GM21367 (cell line): ENCODE results near the gene CDH12.
"Not testable (repeated sequence)": the region's sequence is repeated elsewhere in the genome, so short reads cannot be mapped to it uniquely, and the experiment has no call there.

Experiments
- ATAC-seq: cut with Tn5 transposase; IDR thresholded peaks from one replicate; pipeline ENCODE4 v1.9.1; 2021; ENCODE audit not compliant: unreplicated experiment

The CDH12 gene

DNA sequence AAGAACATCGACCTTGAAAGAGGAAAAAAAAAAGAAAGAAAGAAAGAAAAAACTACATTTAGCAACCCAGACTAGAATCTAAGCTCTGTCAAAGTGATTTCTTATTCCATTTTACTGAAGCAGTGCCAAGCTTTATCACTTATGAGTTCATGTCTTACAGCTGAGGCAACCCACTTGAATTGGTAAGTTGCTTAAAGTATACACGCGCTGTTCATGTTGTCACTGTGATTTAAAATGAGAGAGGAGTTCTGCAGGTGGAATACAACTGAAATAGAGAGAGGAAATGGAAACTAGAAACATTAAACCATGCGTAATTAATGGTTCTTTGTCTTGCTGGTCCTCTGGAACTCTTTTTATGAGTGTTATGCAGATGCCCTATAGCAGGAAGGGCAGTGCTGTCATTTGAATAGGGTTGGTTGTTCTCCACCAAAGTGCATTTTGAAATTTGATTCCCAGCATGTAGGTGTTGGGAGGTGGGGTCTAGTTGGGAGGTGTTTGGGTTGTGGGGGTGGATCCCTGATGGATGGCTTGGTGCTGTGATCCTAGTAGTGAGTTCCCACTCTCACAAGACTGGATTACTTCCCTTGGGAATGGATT is 665.4 kb downstream of the CDH12 start:
- not testable (repeated sequence) for ATAC-seq

DNA sequence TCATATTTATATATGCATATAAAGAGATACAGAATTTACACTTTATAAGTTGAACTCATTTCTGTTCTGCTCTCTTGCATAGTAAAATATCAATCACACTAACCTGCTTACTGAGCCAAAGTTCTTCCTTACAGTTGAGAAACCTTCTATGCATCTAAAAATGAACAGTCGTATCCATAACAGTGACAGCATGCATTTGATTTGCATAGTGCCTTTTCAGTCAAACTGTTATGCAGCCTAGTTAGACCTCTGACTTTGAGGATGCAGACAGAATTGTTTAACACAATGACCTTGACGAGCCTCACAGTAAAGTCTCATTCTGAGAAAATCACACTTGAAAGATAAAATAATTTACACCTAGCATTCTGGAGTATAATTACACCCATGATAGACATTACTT is 683.9 kb downstream of the CDH12 start:
- ATAC-seq = not testable (repeated sequence)

DNA sequence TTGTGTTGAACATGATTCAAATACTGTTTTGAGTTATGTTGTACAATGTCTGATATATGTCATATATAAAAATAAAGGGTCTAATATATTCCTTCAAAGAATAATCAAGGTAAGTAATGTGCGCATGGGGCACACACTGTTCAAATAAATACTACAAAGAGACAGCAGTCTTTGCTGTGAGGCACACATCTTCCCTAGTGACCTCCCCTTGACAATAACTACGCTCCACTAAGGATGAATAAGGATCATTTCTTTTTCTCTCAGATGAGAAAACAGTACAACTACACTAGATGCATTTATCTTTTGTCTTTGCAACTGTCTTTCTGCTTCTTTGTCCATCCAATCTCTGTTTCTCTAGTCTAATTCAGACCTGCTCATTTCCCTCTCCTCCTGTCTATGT is 684.4 kb downstream of the CDH12 start:
- ATAC-seq = not testable (repeated sequence)

DNA sequence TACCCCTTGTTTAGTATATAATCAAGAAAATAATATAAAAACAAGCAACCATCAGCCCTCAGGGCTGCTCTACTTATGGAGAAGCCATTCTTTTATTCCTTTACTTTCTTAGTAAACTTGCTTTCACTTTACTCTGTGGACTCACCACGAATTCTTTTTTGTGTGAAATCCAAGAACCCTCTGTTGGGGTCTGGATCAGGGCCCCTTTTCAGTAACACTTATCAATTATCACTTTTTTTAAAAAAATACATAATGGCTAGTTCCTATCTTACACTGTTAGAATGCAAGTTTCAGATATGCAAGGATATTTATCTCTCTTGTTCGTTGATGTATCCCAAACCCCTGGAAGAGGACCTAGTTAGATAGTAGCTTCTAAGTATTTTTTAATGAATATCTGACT is 687.2 kb downstream of the CDH12 start:
- not testable (repeated sequence) for ATAC-seq

DNA sequence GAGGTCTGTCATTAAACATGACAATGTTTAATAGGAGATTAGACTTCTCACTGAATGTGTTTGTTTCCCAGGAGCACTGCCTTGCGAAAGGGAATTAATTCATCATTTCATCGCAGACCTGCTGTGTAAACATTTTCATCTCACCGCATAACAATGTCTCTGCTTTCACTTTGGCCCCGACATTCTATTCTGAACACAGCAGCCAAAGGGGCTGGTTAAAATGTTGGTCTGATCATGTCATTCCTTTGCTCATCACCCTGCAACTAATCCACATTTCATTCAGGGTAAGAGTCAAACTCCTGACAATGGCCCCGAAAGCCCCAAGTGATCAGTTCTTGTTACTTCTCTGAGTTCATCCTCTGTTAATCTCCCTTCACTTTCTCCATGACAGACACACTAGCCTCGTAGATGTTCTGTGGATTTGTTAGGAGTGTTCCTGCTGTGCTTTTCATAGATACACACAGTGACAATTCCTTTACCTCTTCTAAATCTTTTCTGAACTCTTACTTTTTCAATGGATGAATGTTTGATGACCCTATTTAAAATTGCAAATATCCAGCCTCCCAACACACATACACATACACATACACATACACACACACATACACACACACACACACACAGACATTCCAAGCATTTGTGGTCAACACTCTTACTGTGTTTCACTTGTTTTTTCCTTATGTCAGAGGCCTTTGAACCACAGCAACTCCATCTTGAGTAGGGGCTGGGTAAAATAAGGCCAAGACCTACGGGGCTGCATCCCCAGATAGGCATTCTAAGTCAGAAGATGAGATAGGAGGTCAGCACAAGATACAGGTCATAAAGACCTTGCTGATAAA is 688.0 kb downstream of the CDH12 start:
- ATAC-seq = not testable (repeated sequence)

DNA sequence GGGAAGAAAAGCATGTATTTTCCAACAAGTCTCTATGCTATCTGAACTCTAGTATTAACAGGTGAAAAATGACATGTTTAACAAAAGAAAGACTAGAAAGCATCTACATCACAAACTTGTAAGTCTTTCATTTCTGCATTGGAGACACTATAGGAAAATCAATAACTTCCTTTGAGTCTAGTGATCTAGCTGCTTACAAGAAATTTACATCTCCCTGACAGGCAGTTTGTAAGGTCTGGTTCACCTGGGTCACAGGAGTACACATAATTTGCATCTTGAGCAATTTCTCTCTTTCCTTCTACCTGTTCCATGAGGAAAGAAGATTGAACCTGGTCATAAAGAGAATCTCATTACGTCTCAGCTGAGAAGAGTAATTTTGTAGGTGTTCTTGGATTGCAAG is 696.2 kb downstream of the CDH12 start:
- not testable (repeated sequence) for ATAC-seq

DNA sequence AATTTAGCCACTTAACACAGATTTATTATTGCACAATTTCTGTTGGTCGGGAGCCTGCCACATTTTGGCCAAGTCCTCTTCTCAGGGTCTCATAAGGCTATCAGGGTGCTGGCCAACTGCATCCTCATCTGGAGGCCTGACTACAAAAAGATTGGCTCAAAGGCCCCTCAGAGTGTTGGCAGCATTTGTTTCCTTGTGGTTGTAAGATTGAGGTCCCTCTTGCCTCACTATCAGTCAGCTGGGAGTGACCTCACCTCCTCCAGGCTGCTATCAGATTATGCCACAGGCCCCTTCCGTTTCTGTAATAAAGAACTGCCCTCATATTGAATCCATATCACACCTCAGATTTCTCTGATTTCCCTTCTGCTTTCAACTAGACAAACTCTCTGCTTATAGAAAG is 698.4 kb downstream of the CDH12 start:
- ATAC-seq = not testable (repeated sequence)

DNA sequence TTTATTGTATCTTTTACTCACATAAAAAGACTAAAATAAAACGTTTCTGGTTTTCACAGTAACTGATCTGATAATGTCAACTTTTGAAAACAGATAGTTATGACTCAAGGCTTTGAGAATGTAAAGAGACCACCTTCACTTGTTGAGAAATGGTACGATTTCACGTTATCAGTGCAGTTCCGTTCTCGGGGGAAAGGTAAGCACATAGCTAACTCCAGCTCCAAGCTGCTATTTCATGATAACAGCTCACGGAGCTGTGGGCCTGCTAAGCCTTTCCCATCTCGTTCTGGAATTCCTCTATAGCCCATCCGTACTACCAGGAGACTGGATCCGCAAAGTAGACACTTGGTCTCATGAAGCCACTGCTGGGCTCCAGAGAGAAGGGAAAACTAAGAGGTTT is 701.3 kb downstream of the CDH12 start:
- ATAC-seq = not testable (repeated sequence)

DNA sequence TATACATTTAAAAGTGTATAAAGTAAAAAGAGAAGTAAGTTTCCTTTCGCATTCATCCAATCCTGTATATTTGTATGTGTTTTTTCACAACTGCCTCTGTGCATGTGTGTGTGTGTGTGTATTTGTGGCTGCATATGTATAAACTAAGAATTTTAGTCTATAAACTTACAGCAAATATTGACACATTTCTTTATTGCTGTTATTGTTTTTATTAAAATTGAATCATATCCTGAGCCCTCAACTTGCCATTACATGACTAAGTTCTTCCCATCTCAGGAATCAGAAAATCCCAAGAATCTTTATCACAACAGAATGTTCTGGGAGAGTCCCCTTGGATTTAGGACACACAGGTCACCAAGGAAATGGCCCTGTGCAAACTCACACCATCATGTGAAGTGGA is 712.7 kb downstream of the CDH12 start:
- not testable (repeated sequence) for ATAC-seq

DNA sequence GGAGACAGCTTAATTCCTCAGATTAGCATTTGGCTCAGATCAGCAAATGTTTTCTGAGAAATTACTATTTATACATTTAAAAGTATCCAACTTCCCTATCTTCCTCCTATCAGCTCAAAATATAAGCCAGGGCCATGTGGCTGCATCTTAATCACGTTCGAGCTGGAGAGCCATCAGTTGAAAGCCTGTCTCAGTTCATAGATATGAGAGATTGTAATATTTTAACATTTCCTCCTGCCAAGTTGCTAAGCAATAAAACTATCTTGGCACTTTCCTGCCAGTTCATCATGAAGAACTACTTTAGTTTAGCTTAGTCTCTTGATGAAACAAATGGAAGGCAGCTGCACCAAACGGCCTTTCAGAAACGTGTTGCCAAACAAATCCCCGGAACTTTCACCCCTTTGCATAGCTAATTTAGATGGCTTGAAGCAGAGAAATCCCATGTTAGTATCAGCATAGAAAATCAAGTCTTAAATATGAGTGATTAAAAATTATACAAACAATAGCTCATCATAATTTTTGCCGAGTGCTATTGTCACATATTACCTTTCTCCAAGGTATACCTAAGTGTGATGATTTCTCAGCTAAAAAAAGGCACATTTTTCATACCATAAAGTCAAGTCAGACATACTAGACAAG is 713.4 kb downstream of the CDH12 start:
- ATAC-seq = not testable (repeated sequence)

DNA sequence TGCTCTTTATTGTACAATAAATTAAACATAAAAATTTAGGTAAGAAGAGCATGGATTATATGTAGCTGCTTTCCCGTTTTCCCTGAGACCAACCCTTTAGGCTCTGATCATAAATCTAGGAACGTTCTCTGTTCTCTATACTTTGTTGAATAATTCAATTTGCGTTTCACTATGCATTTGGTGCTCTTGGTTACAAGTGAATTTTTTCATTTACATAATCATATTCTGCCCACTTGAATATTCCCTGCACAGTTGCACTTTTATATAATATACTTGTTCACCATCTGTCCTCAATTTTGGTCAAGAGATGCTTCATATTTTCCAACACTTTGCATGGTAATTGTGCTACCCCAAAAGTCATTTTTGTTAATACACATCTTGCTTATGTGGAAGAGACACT is 741.8 kb downstream of the CDH12 start:
- no peak for ATAC-seq

DNA sequence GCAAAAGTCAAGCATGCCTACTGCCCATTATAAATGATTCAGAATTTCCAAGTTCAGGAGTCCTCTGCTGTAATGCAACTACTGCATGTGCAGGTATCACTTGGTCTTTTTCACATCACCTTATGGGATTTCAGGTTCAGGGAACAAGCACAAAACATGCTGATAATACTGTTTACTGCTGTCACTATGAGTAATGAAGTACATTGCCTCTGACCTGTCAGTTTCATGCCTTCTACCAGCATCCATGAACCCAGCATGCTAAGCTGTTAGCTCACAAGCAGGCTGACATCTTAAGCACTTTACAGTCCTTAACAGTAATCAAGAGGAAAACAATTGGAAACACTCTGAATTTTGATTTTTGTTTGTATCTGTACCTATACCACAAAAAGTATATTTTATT is 743.8 kb downstream of the CDH12 start:
- no peak for ATAC-seq

DNA sequence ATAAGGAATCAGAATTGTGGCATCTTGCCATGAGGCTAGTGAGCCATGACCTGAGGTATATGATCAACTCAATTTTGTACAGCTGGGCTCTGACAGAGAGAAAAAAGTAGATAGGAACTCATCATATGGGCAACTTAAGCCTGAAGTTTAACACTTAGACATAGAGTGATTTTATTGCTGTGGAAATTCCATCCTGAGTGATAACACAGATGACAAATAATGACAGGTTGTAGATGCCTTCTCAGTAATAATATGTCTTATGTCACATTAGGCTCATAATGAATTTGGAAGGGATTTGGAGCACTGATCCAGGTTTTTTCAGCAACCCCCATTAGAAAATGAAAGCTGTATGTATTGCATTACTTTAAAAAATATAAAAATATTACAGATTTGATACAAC is 744.6 kb downstream of the CDH12 start:
- ATAC-seq = no peak

DNA sequence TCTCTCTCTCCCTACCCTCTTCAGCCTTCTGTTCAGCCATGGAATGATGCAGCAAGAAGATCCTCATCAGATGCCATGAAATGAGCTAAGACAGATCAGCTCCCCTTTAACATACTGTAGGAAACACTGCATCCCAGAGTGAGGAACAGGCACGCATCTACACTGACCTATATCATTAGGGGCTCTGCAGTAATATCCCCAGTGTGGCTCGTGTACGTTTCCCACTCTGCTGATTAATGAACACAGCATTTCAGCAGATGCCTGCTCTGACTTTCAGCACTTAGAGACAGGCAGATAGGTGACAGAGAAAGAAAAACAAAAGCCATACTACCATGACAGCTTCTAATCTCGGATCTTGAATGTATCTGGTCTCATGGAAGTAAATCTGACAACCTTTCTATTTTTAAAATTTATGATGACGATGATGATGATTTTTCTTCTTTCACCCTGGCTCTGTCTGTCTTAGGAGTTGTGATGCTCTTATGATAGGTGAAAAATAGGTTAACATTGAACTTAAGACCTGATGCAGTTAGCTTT is 750.3 kb downstream of the CDH12 start:
- ATAC-seq = no peak

DNA sequence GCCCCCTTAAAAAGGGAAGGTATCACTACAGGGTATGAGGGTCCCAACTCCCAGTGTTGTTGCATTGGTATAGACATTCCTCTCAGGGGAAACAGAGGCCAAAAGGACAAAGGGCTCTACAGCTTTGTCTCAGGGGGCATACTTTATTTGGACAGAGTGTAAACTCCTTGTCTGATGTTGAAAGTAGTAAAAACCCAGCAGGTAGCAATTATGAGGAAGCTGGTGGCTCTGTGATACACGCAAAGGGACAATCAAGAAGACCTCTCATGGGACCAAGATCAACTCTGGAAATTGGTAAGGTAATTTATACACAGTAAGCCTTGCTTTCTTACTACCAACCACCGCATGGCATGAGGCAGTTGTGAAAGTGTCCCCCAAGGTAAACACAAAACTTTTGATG is 764.6 kb downstream of the CDH12 start:
- no peak for ATAC-seq

DNA sequence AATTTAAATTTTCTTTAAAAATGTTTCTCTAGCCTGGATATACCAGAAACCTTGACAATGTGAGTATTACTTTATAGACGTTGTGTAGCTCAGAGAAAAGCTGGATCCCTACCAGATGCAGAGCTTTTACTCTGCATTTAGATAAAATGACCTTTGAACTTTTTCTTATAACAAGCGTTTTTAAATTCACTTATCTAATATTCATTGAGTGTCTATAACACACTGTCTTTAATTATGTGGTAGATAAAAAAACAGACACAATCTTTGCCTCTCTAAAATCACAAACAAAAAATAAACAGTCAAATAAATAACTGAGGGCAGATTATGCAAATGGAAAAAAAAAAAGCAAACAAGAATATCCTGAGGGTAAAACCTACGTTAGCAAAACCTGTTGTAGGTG is 773.6 kb downstream of the CDH12 start:
- ATAC-seq = no peak

DNA sequence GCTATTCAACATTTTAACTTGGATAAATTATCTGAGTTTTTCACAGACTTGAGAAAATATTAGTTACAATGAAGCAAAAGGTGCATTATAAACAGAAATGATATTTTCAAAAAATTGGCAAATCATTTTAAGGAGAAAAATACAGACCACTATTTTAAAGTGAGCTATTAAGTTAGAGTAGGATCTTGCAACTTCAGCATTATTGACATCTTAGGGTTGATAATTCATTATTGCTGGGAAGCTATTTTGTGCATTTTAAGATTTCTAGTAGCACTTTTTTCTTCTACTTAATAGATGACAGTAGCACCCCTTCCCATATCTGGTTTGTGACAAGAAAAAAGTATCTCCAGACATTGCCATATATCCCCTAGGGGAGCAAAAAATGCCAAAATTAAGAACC is 774.1 kb downstream of the CDH12 start:
- ATAC-seq = no peak

DNA sequence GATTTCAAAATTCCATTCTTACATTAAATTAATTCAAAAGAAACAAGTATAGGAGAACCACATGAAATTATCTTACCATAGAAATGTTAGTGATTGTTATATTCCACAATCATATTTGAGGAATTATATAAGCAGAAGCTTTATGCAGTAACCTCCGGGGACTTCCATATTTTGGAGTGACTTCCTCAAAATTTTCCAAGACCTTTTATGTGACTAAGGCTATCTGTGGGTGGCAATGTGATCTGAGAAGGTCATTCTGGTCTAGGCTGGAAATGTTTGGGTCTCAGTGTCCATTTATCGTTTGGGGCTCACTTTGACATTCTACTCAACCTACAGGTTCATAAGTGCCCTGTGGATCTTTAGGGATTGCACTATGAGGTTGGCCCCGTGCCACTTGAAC is 776.6 kb downstream of the CDH12 start:
- no peak for ATAC-seq

DNA sequence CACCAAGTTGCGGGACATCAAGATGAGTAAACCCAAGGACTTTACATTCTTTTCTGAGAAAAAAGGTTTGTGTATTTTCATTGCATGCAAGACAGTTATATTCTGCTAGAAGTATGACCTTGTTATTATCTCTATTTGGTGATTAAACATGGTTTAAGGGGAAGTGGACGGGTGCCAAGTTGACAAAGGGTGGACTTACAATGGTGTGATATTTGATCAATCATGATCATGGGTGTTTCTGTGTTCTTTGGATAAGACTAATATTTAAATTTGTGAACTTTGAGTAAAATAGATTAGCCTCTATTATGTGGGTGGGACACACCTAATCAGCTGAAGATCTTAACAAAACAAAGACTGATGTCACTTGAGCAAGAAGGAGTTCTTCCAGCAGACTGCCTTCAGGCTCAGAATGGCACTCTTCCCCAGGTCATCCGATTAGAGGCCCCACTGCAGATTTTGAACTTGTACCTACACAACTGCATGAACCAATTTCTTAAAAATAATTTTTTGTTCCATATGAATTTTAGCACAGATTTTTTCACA is 782.9 kb downstream of the CDH12 start:
- no peak for ATAC-seq

DNA sequence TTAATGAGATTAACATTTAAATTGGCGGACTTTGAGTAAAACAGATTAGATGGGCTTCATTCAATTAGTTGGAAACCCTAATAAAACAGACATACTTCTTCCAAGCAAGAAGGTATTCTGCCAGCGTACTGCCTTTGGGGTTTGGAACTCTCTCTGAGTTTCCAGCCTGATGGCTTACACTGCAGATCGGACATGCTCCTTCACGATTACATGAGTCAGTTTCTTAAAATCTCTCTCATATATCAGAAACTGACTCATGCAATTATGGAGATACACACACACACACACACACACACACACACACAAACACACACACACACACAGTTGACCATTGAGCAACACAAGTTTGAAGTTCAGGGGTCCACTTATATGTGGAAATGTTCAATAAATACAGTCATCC is 789.4 kb downstream of the CDH12 start:
- no peak for ATAC-seq

DNA sequence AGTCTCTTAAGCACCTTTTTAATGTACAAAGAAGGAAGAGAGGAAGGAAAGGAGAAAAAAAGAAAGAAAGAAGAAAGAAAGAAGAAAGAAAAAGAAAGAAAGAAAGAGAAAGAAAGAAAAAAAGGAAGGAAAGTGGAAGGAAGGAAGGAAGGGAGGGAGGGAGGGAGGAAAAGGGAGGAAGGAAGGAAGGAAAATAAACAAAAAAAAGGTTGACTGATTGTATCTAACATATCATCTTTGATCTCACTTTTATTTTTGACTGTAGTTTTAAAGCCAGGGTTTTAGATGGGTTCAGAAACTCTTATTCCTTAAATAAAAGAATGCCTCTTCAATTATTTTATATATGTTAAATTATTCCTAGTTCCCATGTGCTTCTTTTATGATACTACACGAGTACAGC is 794.5 kb downstream of the CDH12 start:
- ATAC-seq = no peak

DNA sequence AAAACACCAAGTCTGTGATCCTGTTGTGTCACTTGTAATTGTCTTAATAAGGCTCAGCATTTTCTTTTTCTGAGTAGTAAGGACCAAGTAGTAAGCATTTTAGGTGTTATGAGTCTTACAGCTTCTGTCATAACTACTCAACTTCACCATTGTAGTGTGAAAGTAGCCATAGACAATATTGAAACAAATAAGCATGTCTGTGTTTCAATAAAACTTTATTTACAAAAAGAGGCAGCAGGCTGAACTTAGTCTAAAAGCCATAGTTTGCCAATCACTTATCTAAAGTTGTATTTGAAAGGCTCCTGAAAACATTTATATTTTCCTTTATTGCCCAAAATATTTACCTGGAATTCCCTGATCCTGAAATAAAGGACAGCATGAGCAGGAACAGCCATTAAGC is 796.1 kb downstream of the CDH12 start:
- ATAC-seq = no peak
